OCI-LY7 (cell line): ENCODE measurements around the gene EXOC4.

Experiments
- CTCF ChIP-seq: fragments of 200-600 bp; sonication (generic); conservative IDR thresholded peaks from 2 replicates; pipeline ENCODE4 v1.5.1; 2014; ENCODE audit warnings: mild to moderate bottlenecking, antibody characterized with exemption, low read length, moderate library complexity, mixed read lengths
- EZH2phosphoT487 ChIP-seq: fragments of 200-600 bp; sonication (generic); IDR thresholded peaks from 2 replicates; pipeline ENCODE4 v1.6.1; 2018; ENCODE audit warnings: low read depth, borderline replicate concordance, mild to moderate bottlenecking, mixed run types, antibody characterized with exemption, low read length, moderate library complexity, mixed read lengths

- no peak for TF ChIP-seq CTCF
- TF ChIP-seq EZH2phosphoT487 = no peak
These were observed 226.7 kb downstream of the EXOC4 start for GRCh38 chr7:133479456-133480065.
